NCI-H1048 (cell line): ENCODE results near the gene ULBP2.
"Not testable (repeated sequence)": the region's sequence is repeated elsewhere in the genome, so short reads cannot be mapped to it uniquely, and the experiment has no call there.

Experiments used
- DNase-seq: peaks from one replicate; lab custom pipeline; 2025; lab: John Stamatoyannopoulos, UW

The ULBP2 gene

DNA sequence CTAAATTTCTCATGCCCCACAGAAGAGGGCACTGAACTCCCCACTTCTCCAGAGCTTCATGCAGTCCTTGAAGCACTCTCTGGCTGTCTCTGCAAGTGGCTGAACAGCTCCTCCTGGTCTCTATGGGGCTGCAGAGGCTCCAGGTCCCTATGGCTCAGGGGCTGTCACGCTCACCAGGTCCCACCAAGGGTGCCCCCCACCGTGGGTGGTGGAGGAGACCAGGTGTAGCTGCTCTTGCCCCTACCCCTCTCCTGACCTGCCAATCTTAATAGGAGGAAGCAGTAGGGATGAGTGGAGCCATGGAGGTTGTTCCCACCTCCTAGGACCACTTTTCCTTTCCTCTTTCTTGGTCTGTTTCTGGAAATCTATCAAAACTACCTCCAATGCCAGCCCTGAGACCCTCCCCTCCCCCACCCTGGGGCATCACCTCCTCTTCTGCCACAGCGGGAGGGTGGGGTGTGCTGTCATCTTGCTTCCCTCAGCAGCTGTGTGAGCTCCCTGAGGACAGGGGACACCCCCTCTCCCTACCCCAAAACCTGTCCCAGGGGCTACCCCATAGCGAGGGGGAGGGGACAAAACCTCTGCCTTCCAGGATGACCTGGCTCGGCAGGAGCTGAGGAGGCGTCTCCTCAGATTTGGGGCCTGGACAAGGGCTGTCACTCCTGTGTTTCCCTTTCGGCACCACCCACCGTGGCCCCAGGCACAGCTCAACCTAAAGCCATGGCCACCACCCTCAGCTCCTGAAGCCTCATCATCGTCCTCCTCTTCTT lies 31.9 kb upstream of the ULBP2 start:
- no peak for DNase-seq

DNA sequence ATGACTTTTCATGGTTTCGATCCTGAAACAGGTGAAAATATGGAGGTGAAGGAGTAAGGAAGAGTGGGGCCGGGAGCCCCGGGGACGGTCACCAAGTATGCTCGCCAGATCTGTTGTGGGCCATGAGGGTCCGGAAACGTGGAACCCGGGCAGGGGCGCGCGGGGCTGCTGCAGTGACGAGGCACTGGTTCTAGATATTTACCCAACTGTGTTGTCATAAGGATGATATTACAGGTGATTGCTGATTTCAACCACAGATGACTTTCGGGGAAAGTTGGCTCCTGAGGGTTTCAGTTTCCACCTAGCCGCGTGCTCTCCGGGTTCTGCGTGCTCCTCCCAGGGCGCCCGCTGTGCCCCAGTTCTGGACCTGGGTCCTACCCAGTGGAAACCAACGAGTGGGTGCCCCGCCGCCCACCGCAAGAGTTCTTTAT lies 31.1 kb upstream of the ULBP2 start:
- DNase-seq = no peak

DNA sequence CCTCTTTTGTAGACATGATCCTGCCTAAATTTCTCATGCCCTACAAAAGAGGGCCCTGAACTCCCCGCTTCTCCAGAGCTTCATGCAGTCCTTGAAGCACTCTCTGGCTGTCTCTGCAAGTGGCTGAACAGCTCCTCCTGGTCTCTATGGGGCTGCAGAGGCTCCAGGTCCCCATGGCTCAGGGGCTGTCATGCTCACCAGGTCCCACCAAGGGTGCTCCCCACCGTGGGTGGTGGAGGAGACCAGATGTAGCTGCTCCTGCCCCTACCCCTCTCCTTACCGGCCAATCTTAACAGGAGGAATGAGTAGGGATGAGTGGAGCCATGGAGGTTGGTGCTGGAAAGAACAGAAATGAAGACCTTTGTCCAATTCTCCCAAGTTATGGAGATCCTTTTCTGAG lies 29.1 kb upstream of the ULBP2 start:
- not testable (repeated sequence) for DNase-seq

DNA sequence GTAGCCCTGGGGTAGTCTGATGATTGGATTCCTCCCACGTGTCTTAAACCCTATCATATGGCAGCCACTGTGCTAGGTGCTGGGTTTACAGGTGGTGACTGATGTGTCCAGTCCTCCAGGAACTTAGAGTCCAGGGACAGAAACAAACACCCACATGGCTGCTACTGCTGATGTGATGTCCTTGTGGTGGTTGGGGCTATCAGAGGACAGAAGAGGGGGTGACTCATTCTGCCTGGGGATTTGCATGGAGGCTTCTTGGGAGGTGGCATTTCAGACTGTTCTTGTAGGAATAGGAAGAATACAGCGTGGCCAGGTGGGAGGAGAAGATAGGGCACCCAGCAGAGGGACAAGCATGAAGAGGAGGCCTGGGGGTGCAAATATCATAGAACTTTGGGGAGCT lies 28.7 kb upstream of the ULBP2 start:
- no peak for DNase-seq

DNA sequence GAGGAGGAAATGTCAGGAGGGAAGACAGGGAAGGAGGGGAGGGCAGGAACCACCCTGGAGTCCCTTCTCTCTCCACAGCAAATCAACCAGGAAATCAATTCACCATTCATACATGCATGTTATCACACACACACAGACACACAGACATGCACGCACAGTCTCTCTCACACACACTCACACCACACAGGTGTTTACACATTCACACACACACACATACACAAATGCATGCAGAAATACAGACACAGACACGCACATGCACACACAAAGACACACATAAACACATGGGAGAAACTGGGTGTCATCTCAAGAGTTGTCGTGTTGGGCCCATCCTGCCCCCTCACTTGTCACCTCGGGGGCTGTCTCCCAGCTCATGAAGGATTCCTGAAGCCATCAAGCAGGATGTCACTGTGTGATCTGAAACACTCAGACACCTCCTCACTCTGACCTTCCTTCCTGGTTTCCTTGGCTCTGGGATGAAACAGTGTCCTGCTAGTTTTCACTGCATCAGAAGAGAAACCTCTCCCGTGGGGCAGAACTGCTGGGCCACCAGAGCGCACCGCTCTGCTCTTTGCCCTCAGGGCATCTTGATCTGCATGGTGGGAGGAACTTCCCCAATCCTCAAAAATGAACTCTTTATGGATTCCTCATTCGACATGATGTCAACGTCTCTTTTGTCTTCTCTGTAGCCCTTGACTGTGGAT lies 28.1 kb upstream of the ULBP2 start:
- DNase-seq = no peak

DNA sequence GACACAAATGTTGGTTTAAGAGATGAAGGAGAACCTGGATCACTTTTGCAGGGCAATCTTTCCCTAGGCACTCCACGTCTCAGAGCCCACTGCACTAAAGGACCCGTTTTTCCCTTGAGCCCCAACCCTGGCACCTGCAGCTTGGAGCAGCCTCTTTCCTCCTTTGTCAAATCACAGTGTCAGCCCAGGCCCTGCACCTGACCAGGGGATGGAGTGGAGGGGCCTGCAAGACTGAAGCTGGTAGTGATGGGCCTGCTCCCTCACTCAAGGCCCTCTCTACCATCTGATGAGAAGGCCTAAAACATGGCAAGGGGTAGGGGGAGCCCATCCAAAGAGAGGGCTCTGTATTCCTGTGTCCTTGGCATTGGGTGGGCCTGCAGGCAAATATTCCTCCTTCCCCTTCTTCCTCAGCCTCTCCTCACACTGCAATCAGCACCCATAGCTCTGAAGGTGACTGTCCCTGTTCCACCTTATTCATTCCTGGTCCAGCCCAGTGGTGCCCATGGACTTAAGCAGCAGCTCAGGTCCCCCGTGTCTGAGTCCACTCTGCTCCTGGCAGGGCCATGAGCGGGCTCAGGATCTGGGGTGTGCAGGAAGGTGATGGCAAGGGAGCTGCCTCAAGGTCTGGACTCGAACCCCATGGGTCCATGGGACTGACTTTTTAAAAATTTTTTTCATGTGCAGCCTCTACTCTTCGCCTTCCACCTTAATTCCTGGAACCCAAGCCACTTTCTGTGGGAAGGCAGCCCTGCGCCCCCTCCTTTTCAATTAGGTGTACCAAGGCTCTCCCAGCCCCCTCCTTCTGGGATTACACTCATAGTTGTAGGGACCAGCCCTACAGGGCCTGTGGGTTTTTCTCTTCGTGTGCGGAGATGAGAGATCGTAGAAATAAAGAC lies 25.6 kb upstream of the ULBP2 start:
- DNase-seq = no peak

DNA sequence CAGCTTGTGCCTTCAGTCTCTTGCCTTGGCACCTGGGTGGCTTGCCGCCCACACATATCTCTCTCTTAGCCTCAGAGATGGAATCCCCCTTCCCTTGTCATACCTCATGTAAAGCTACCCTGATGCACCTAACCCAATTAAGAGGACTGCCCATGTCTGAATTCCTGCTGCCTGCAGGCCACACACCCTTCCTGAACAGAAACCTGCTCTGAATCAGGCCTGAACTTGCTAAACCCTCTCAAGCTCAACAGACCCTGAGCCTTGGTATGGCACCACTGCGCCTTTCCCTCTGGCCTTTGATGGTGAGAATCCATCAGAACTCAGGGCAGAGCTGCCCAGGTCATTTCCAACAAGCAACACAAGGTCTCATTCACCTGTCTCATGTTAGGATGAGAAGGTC lies 24.1 kb upstream of the ULBP2 start:
- no peak for DNase-seq

DNA sequence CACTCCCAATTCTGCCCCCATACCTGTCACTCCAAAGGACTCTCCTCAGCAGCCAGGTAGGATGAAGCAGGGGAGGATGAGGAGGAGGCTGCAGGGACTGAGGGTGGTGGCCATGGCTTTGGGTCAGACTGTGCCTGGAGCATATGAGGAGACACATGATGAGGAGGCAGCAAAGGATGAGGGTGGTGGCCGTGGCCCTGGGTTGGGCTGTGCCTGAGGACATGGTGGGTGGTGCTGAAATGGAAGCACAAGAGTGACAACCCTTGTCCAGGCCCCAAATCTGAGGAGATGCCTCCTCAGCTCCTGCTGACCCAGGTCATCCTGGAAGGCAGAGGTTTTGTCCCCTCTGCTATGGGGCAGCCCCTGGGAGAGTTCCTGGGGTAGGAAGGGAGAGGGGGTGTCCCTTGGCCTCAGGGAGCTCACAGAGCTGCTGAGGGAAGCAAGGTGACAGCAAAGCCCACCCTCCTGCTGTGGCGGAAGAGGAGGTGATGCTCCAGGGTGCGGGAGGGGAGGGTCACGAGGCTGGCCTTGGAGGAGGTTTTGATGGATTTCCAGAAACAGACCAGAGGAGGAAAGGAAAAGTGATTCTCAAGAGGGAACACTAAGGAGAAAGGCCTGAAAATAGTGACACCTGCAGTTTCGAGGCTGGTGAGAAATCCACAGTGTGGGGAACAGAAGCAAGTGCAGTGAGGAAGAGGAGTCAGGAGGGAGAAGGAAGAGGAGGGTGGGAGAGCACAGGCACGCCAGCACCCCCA lies 23.5 kb upstream of the ULBP2 start:
- no peak for DNase-seq

DNA sequence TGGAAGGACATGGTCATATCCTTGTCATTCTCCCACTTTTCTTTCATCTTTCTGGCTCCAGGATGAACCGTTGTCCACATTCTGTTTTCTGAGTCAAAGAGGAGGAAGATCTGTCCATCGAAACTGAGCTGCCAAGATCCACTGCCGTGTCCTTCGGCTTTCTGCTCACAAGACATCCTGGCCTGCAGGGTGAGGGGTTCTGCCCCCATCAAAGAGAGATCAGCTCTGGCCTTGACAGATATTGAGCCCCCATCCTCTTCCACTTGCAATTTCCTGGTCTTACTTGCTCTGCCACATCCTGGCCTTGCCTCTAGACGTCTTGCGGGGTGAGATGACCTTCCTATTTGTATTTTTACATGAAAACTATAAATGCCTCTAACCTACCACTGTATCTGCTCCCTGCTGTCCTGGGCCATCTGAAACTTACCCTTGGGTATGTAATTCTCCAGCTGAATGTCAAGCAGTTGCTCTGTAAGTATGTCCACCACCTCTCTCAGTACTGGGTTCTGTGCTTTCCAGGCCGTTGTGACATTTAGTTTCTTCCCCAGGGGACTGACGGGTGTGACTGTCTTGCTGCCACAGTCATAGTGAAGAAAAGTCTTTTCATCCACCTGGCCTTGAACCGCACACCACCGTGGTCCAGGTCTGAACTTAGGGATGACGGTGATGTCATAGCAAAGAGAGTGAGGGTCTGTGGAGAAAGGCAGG lies 22.5 kb upstream of the ULBP2 start:
- DNase-seq = not testable (repeated sequence)

DNA sequence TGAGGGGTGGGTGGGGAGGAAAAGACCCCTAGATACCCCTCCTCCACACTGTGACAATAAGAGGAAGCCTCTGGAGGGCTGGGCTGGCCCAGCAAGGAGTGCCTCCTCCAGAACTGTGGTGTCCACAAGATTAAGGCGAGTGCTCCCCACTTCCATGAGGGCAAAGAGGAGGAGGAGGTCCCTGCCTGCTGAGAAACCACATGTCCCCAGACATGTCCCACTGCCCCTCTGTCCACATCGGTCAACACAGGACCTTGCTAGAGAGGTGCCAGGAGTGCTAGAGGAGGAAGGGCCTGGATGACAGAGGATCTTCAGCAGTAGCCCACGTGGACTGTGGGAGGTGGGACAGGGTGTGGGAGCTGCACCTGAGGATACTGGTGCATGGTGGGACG lies 22.0 kb upstream of the ULBP2 start:
- no peak for DNase-seq

DNA sequence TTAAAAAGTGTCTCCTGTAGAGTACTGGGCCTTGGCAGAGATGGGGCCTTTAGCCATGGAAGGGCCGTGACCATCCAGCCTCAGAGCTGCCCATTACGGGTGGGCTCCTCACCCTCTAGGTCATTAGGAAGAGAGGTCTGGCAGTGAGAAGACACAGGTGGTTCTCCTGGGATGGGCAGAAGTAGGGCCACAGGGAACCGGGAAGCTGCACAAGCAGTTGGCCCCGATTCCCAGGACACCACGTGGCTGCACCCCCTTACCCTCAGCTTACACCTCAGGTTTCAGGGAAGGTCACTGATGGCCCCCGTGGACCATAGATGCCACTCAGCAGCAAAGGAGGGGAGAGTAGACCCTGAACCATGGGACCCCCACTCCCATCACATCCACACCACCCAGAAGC lies 20.5 kb upstream of the ULBP2 start:
- no peak for DNase-seq

DNA sequence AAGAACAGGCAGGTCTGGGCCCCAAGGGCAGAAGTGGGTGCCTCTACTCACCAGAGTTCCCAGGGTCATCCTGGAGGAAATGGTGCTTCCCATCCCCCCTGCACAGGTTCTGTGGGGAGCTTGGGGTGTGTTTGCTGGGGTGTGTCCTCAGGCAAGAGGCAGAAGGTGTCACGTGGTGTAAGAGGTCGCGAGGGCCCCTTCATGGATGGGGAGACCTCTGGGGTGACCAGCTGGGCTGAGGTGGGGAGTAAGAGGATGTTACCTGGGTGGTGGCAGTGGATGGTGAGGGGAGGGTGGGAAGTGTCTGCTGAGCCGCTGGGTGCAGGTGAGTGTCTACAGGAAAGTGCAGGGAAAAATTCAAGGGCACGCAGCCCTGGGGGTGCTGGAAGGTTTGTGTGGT lies 19.7 kb upstream of the ULBP2 start:
- DNase-seq = not testable (repeated sequence)

DNA sequence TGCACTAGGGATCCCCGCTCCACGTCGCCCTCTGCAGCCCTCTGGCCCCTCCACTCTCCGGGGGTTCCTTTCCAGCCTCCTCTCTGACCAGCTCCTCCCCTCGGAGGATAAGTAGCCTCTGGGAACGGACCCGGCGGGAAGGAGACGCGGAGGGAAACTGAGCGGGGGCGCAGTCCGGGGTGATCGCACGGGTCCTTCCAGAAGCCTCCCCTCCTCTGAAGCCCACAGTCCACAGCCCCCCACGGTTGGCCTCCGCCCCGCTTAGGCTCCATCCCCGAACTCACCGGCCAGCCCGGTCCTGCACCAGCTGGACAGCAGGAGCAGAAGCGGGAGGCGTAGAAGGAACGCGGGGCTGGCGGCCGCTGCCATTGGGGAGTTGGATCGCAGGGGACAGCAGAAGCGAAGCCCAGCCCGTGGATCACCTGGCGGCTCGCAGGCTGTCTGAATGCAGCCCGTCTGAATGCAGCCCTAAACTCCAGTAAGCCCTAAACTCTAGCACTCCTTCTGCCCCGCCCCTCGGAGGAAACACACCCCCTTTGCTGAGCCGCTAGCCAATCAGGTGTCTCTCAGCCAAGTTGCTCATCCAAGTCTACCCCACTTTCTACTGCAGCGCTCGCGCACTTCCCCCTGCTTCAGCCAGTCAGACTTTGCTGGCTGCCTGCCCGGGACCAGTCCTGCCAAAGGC lies 19.0 kb upstream of the ULBP2 start, which contains the start of gene RAET1G:
RAET1G (minus strand) TSS at position 480 of the 685 bp plus-strand sequence; CDS start at position 369, 111 bp downstream.
- DNase-seq = peak; percentile 84

DNA sequence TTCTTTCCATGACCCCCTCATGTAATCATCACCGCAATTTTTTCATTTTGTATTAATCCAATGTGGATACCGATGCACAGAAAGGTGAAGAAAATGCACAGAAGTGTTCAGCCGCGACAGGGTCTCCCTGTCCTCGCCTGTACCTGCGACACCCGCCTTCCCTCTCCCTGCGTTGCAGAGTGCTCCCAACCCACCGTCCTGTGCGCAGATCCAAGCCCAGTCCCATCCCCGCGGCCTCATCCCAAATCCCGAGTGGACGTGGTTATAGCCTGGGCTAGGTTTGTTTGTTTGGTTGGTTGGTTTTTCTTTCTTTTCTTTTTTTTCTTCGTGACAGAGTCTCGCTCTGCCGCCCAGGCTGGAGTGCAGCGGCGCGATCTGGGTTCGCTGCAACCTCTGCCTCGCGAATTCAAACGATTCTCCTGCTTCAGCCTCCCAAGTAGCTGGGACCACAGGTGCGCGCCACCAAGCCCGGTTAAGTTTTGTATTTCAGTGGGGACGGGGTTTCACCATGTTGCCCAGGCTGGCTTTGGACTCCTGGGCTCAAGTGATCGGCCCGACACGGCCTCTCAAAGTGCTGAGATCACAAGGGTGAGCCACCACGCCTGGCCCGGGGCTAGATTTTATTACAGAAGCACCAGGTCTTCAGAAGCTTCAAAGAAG lies 18.4 kb upstream of the ULBP2 start:
- no peak for DNase-seq

DNA sequence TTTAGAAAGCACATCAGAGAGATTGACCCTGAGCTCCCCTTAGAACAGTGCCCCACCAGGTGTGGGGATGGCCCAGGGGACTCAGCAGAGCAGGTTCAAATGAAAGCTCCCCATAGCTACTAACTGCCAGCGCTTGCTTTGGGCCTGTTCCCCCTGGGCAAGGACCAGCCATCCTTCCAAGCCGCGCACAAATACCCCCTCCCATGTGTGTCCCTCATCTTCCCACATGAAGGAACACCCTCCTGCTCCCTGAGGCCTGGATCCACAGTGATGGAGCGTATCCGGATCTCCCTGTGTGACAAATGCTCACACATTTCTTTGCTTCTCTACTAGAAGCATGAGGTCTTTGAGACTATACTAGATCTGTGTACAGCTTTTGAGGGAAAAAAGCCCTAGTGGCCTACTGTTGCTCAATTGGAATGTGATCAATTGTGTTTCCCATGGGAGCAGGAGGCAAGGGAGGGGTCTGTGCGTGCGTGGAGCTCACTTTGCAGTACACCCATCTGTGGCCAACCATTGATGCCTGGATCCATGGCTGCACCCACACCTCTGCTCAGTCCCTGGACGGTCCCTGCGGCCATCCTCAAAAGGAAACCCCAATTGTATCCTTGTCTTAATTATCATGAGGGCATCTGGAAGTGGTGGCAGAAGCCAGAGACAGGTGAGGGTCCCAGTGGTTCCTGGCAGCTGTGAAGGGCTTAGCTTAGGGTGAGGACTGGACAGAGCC lies 17.4 kb upstream of the ULBP2 start:
- no peak for DNase-seq

DNA sequence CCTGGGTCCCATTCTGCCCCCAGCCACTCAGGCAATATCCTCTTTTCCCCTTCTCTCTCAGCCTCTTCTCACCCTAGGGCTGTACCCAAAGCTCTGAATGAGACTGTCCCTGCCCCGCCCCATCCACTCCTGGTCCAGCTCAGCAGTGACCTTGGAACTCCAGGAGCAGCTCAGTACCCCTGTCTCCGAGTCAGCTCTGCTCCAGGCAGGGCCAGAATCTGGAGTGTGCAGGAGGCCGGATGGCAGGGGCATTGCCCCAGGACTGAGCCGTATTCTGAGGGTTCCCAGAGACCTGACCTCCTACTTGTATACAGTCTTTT lies 16.9 kb upstream of the ULBP2 start:
- DNase-seq = no peak

DNA sequence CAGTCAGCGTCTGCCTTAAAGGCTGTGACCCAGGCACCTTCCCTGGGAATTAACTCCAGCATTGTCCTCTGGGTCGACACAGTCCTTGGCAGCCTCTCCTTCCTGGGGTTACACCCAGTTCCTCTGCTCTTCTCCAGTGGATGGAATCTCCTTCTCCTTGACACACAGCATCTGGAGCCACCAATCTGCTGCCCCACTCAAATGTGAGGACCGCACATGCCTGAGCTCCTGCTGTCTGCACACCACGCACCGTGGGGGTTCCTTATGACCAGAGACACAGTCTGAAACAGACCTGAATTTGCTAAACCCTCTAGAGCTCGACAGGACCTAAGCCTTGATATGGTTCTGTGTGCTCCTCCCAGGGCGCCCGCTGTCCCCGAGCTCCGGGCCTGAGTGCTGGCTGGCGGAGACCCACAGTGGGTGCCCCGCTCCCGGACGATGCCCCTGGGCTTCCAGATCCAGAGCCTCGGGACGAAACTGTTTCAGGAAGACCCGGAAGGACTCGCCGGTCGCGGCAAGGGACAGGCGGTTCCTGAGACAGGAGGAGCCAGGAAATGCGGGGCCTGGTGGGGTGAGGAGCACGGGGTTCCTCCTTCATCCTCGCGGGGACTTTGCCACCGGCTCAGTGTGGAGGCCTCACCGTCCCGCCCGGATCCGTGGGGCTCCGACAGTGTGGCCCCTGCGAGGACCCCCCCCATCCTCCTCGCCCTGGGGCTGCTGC lies 16.4 kb upstream of the ULBP2 start:
- no peak for DNase-seq

DNA sequence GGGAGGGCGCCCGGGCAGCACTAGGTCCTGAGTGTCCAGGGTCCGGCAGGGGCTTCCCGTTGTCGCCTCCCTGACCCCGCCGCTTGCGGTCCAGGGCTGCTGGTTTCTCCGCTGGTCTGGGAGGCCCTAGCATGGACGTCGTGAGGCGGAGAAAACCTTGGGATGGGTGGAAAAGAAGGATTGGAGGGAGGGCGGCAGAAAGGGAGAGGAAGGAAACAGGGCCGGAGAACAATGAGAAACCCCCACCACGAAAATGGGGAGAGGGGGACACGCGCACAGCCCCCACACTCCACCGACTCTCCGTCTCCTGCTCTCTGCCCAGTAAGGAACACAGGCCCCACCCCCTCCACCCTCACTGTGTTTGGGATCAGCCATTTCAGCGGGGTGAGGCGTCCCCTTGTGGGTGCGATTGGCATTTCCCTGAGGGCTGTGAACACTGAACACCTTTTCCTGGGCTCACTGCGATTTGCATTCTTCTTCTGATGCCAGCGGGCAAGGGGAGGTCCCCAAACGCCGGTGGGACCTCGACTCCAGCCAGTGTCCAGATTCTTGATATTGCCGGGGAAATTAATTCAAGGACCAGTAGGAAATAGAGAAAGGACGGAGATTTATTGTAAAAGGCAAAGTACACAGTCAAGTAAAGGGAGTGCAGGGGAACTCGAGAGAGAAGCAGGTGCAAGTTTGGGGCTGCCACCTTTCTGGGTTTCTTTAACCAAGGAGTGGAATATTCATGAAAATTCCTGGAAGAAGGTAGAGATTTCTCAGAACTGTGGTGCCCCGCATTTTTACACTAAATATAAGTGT lies 15.6 kb upstream of the ULBP2 start:
- peak; percentile 58 for DNase-seq
